HCT116 (cell line): Measurements from ENCODE around the gene OCA2. TPM values are rescaled to one million over a fixed set of nuclear protein-coding genes. Genes with fewer than 3 reads are reported as not detected.

Source experiments
- ATAC-seq: fragments of 200-7000 bp; cut with Tn5 transposase; 2 replicates; pipeline ENCODE4 v1.9.1; 2020; ENCODE audit warnings: mild to moderate bottlenecking, moderate library complexity
- BruUV-seq: library from RNA; stranded (reverse); fragments of 400-500 nt; replicated peaks from 2 replicates; lab custom pipeline; 2021; lab: Mats Ljungman, UMichigan
- CTCF ChIA-PET: fragments of 300-600 bp; sonication (Branson Sonifier 250); formaldehyde crosslinking; loops from one replicate; lab custom pipeline; 2021; ENCODE audit warnings: antibody characterized with exemption; lab: Charles Lee
- POLR2A ChIA-PET: fragments of 300-600, 350-600 bp; sonication (Branson Sonifier 250); formaldehyde crosslinking; loops from one replicate; lab custom pipeline; 2021; ENCODE audit warnings: antibody characterized with exemption; lab: Charles Lee
- RAD21 ChIA-PET, 2 experiments: fragments of 300-600 bp; sonication (Branson Sonifier 250); formaldehyde crosslinking; loops; one replicate each; lab custom pipeline; 2023; ENCODE audit warnings: low total read pairs in 2 of 2; ENCODE audit not compliant: uncharacterized antibody in 2 of 2, unreplicated experiment in 2 of 2, low non-redundant PET in 1 of 2; lab: Charles Lee
- DNase-seq: peaks from one replicate; pipeline ENCODE4 v3.0.0-alpha.2; 2010; ENCODE audit warnings: low read depth, low spot score
- H2AFZ ChIP-seq: fragments of 200-600 bp; shearing (Covaris generic), sonication (generic); 2 replicates; pipeline ENCODE4 v1.6.1; 2017; ENCODE audit warnings: low read depth, mixed run types, mixed read lengths, antibody characterized with exemption, low read length; ENCODE audit not compliant: poor library complexity, severe bottlenecking
- H3K27ac ChIP-seq: 2 replicates; pipeline ENCODE4 v1.5.1; 2012; ENCODE audit warnings: low read depth, low read length
- H3K27me3 ChIP-seq: fragments of 200-600 bp; sonication (generic); 2 replicates; pipeline ENCODE4 v1.6.1; 2016; ENCODE audit warnings: mixed run types, low read length, mixed read lengths; ENCODE audit not compliant: insufficient read depth
- H3K36me3 ChIP-seq, 2 experiments: fragments of 200-500 bp in 1 of 2; fragments of 200-600 bp in 1 of 2; sonication (Bioruptor generic) in 1 of 2; sonication (generic) in 1 of 2; 2 replicates each; pipeline versions ENCODE4 v1.5.1 to v1.6.1; 2014 to 2016; ENCODE audit warnings: low read length in 2 of 2, inconsistent platforms in 1 of 2, mixed read lengths in 1 of 2, mixed run types in 1 of 2; ENCODE audit not compliant: insufficient read depth in 2 of 2, control insufficient read depth in 1 of 2
- H3K4me1 ChIP-seq, 2 experiments: fragments of 200-600 bp in 1 of 2; sonication (generic) in 1 of 2; 2 replicates each; pipeline versions ENCODE4 v1.5.1 to v1.6.1; 2012 to 2017; ENCODE audit warnings: low read length in 2 of 2, inconsistent platforms in 1 of 2, mild to moderate bottlenecking in 1 of 2, mixed read lengths in 1 of 2, mixed run types in 1 of 2, moderate library complexity in 1 of 2; ENCODE audit not compliant: insufficient read depth in 2 of 2, control insufficient read depth in 1 of 2
- H3K4me2 ChIP-seq: fragments of 200-600 bp; sonication (generic); 2 replicates; pipeline ENCODE4 v1.6.1; 2017; ENCODE audit warnings: mixed run types, low read length, mixed read lengths
- H3K4me3 ChIP-seq, 2 experiments: fragments of 200-600 bp in 1 of 2; sonication (generic) in 1 of 2; replicated peaks in 1 of 2; 2 replicates each; pipeline ENCODE4 v1.5.1; 2011 to 2016; ENCODE audit warnings: low read length in 2 of 2, control low read depth in 1 of 2, low read depth in 1 of 2, mild to moderate bottlenecking in 1 of 2, mixed read lengths in 1 of 2, mixed run types in 1 of 2
- H3K79me2 ChIP-seq: fragments of 200-600 bp; sonication (generic); 2 replicates; pipeline ENCODE4 v1.6.1; 2017; ENCODE audit warnings: mild to moderate bottlenecking, mixed run types, low read length, moderate library complexity, mixed read lengths; ENCODE audit not compliant: insufficient read depth
- H3K9ac ChIP-seq: fragments of 200-600 bp; sonication (generic); 2 replicates; pipeline ENCODE4 v1.6.1; 2016; ENCODE audit warnings: low read length, mixed read lengths
- H3K9me2 ChIP-seq: fragments of 200-600 bp; sonication (generic), shearing (Covaris generic); 2 replicates; pipeline ENCODE4 v1.6.1; 2017; ENCODE audit warnings: mixed run types, mild to moderate bottlenecking, moderate library complexity; ENCODE audit not compliant: insufficient read depth
- H3K9me3 ChIP-seq, 2 experiments: fragments of 200-500 bp in 1 of 2; fragments of 200-600 bp in 1 of 2; sonication (Bioruptor generic) in 1 of 2; sonication (generic) in 1 of 2; 2 replicates each; pipeline ENCODE4 v1.6.1; 2014 to 2017; ENCODE audit warnings: low read length in 2 of 2, mixed read lengths in 2 of 2, inconsistent platforms in 1 of 2, low read depth in 1 of 2, mild to moderate bottlenecking in 1 of 2, mixed run types in 1 of 2, moderate library complexity in 1 of 2; ENCODE audit not compliant: control insufficient read depth in 1 of 2, insufficient read depth in 1 of 2
- H4K20me1 ChIP-seq: fragments of 200-600 bp; sonication (generic), shearing (Covaris generic); 2 replicates; pipeline ENCODE4 v1.6.1; 2017; ENCODE audit warnings: mixed run types, mild to moderate bottlenecking, moderate library complexity; ENCODE audit not compliant: insufficient read depth
- CBX3 ChIP-seq: IDR thresholded peaks from 2 replicates; pipeline ENCODE4 v1.6.1; 2012; ENCODE audit warnings: low read depth
- CEBPB ChIP-seq: IDR thresholded peaks from 2 replicates; pipeline ENCODE4 v1.6.1; 2012; ENCODE audit warnings: low read depth
- CTCF ChIP-seq, 3 experiments: fragments of 200-600 bp in 1 of 3; sonication (generic) in 1 of 3; IDR thresholded peaks in 2 of 3; conservative IDR thresholded peaks in 1 of 3; 2 replicates each; pipeline ENCODE4 v1.5.1; 2012 to 2017; ENCODE audit warnings: low read depth in 2 of 3, low read length in 2 of 3, antibody characterized with exemption in 1 of 3, borderline replicate concordance in 1 of 3, control low read depth in 1 of 3, mild to moderate bottlenecking in 1 of 3, mixed read lengths in 1 of 3, mixed run types in 1 of 3, moderate library complexity in 1 of 3; ENCODE audit not compliant: insufficient read depth in 1 of 3
- EGR1 ChIP-seq: IDR thresholded peaks from 2 replicates; pipeline ENCODE4 v1.6.1; 2012; ENCODE audit warnings: low read depth
- ELF1 ChIP-seq: IDR thresholded peaks from 2 replicates; pipeline ENCODE4 v1.6.1; 2012; ENCODE audit warnings: low read depth, borderline replicate concordance
- EZH2phosphoT487 ChIP-seq: fragments of 200-600 bp; IDR thresholded peaks from 2 replicates; pipeline ENCODE4 v1.6.1; 2018; ENCODE audit warnings: antibody characterized with exemption, borderline replicate concordance
- FOSL1 ChIP-seq: IDR thresholded peaks from 2 replicates; pipeline ENCODE4 v1.6.1; 2012; ENCODE audit warnings: low read depth
- JUND ChIP-seq: IDR thresholded peaks from 2 replicates; pipeline ENCODE4 v1.6.1; 2012
- MAX ChIP-seq: IDR thresholded peaks from 2 replicates; pipeline ENCODE4 v1.6.1; 2012
- POLR2A ChIP-seq: IDR thresholded peaks from 2 replicates; pipeline ENCODE4 v1.7.0; 2011; ENCODE audit warnings: borderline replicate concordance; ENCODE audit not compliant: insufficient read depth, insufficient read length; ENCODE audit errors: extremely low read depth
- POLR2AphosphoS5 ChIP-seq: IDR thresholded peaks from 2 replicates; pipeline ENCODE4 v1.6.1; 2011; ENCODE audit warnings: mild to moderate bottlenecking, low read depth, low read length, moderate library complexity
- RAD21 ChIP-seq: IDR thresholded peaks from 2 replicates; pipeline ENCODE4 v1.6.1; 2012; ENCODE audit warnings: low read depth, mild to moderate bottlenecking
- SP1 ChIP-seq: IDR thresholded peaks from 2 replicates; pipeline ENCODE4 v1.6.1; 2012; ENCODE audit warnings: low read depth
- SRF ChIP-seq: IDR thresholded peaks from 2 replicates; pipeline ENCODE4 v1.6.1; 2012; ENCODE audit warnings: low read depth
- TCF7L2 ChIP-seq: IDR thresholded peaks from 2 replicates; pipeline ENCODE4 v1.7.0; 2011; ENCODE audit warnings: borderline replicate concordance, inconsistent platforms; ENCODE audit not compliant: insufficient read depth, insufficient read length; ENCODE audit errors: extremely low read depth
- YY1 ChIP-seq: IDR thresholded peaks from 2 replicates; pipeline ENCODE4 v1.6.1; 2011; ENCODE audit warnings: low read length, low read depth, moderate library complexity, mild to moderate bottlenecking; ENCODE audit not compliant: insufficient replicate concordance; ENCODE audit errors: extremely low read depth
- ZBTB33 ChIP-seq: IDR thresholded peaks from 2 replicates; pipeline ENCODE4 v1.6.1; 2011; ENCODE audit warnings: mild to moderate bottlenecking, low read length, moderate library complexity; ENCODE audit not compliant: insufficient replicate concordance; ENCODE audit errors: extremely low read depth
- ZFX ChIP-seq: fragments of 450-650 bp; IDR thresholded peaks from 2 replicates; pipeline ENCODE4 v1.6.1; 2017
- ZNF274 ChIP-seq: fragments of 200-500 bp; sonication (Bioruptor generic); IDR thresholded peaks from 2 replicates; pipeline ENCODE4 v1.6.1; 2014; ENCODE audit warnings: mild to moderate bottlenecking, low read depth, low read length, inconsistent platforms
- intact Hi-C: fragments of 100-400 bp; cut with micrococcal nuclease; formaldehyde crosslinking; loops from 2 replicates; pipeline ENCODE4 v1.10.0; 2022
- total RNA-seq: library from RNA; stranded (reverse); gene quantifications from one replicate; pipeline ENCODE4 v1.2.1, GENCODE V29; 2021; ENCODE audit not compliant: unreplicated experiment
- TF ChIP-seq, protein P1 (sequence below): IDR thresholded peaks from 2 replicates; pipeline ENCODE4 v1.6.1; 2012; ENCODE audit warnings: low read depth

OCA2 gene
- total RNA-seq, 1 experiment from 2014 or later, result not detected

GRCh38 chr15:27853624-27854455, 245.3 kb downstream of the OCA2 start:
- ATAC-seq, result no peak
- CTCF ChIA-PET, result no interaction called here
- H3K4me1 ChIP-seq, result no peaks in the 10 kb centered on the region
- no peaks in the 10 kb centered on the region for H3K27me3 ChIP-seq
- TF ChIP-seq SRF (no peak), POLR2AphosphoS5 (no peak), CTCF (IDR thresholded peaks at IDR 0.05 in 2 of 3, conservative IDR thresholded peaks at IDR 0.05 in 1 of 3; ENCODE audit: borderline replicate concordance in 1 of 3, insufficient read depth in 1 of 3, low read depth in 2 of 3, low read length in 2 of 3) (no peak), ZBTB33 (no peak), YY1 (no peak), EGR1 (no peak), ZFX (no peak), RAD21 (no peak), EZH2phosphoT487 (no peak), ELF1 (no peak), FOSL1 (no peak), TCF7L2 (no peak), MAX (no peak), POLR2A (no peak), ZNF274 (no peak), SP1 (no peak), CEBPB (no peak), CBX3 (no peak), JUND (no peak)
- TF ChIP-seq, protein P1, sequence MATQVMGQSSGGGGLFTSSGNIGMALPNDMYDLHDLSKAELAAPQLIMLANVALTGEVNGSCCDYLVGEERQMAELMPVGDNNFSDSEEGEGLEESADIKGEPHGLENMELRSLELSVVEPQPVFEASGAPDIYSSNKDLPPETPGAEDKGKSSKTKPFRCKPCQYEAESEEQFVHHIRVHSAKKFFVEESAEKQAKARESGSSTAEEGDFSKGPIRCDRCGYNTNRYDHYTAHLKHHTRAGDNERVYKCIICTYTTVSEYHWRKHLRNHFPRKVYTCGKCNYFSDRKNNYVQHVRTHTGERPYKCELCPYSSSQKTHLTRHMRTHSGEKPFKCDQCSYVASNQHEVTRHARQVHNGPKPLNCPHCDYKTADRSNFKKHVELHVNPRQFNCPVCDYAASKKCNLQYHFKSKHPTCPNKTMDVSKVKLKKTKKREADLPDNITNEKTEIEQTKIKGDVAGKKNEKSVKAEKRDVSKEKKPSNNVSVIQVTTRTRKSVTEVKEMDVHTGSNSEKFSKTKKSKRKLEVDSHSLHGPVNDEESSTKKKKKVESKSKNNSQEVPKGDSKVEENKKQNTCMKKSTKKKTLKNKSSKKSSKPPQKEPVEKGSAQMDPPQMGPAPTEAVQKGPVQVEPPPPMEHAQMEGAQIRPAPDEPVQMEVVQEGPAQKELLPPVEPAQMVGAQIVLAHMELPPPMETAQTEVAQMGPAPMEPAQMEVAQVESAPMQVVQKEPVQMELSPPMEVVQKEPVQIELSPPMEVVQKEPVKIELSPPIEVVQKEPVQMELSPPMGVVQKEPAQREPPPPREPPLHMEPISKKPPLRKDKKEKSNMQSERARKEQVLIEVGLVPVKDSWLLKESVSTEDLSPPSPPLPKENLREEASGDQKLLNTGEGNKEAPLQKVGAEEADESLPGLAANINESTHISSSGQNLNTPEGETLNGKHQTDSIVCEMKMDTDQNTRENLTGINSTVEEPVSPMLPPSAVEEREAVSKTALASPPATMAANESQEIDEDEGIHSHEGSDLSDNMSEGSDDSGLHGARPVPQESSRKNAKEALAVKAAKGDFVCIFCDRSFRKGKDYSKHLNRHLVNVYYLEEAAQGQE, result no peak
- TF ChIP-seq, all 23 proteins: peak for 0
- H3K9ac ChIP-seq, result no peak overlapping the region
- ChIA-PET POLR2A (no interaction called here), RAD21 (no interaction called here)
- H4K20me1 ChIP-seq, result no peaks in the 10 kb centered on the region
- H3K27ac ChIP-seq, result no peak overlapping the region
- H3K36me3 ChIP-seq, result no peaks in the 10 kb centered on the region
- H3K9me2 ChIP-seq, result no peaks in the 10 kb centered on the region
- peaks cover 5 to 31% of the 10 kb centered on the region in 2 experiments; a peak in 2 of 4 replicates for H3K9me3 ChIP-seq
- no TSS peak for BruUV-seq
- intact Hi-C loops, result no loop called here
- no peak overlapping the region for H3K4me3 ChIP-seq
- H3K4me2 ChIP-seq, result no peak overlapping the region
- no peaks in the 10 kb centered on the region for H3K79me2 ChIP-seq
- no peak overlapping the region for H2AFZ ChIP-seq
- DNase-seq, result no peak
